Esophagus squamous epithelium (tissue), 5 donors: Measurements from ENCODE around the gene PLEKHM1. TPM values are rescaled to one million over a fixed set of nuclear protein-coding genes. Genes with fewer than 3 reads are reported as not detected.
"Not testable (repeated sequence)": the region's sequence is repeated elsewhere in the genome, so short reads cannot be mapped to it uniquely, and the experiment has no call there.

ENCODE experiments used
- DNase-seq: peaks from one replicate; lab custom pipeline; 2025; lab: John Stamatoyannopoulos, UW
- H3K27ac ChIP-seq, 4 donors: fragments of 200-600 bp; sonication (generic); one replicate each; pipeline ENCODE4 v1.5.1; 2016 to 2019; ENCODE audit warnings: mild to moderate bottlenecking in 1 of 4
- H3K27me3 ChIP-seq, 4 donors: fragments of 200-600 bp; sonication (generic); 1 replicate in 3 of 4; 2 replicates in 1 of 4; pipeline versions ENCODE4 v1.5.1 to v1.6.0; 2017 to 2021; ENCODE audit warnings: antibody characterized with exemption in 1 of 4
- H3K36me3 ChIP-seq, 3 donors: fragments of 200-600 bp; sonication (generic); one replicate each; pipeline ENCODE4 v1.5.1; 2016 to 2019
- H3K4me1 ChIP-seq, 3 donors: fragments of 200-600 bp; sonication (generic); one replicate each; pipeline ENCODE4 v1.5.1; 2017 to 2019
- H3K4me3 ChIP-seq, 4 donors: fragments of 200-600 bp; sonication (generic); 1 replicate in 3 of 4; 2 replicates in 1 of 4; pipeline ENCODE4 v1.5.1; 2016 to 2019; ENCODE audit warnings: mild to moderate bottlenecking in 2 of 4, moderate library complexity in 1 of 4
- H3K9me3 ChIP-seq, 3 donors: fragments of 200-600 bp; sonication (generic); one replicate each; pipeline ENCODE4 v1.5.1; 2016 to 2019
- POLR2A ChIP-seq, 4 donors: fragments of 450-650 bp; IDR thresholded peaks; one replicate each; pipeline ENCODE4 v1.6.1; 2017; ENCODE audit warnings: antibody characterized with exemption in 4 of 4, mild to moderate bottlenecking in 4 of 4, moderate library complexity in 3 of 4
- WGBS, 2 donors: methylation state at CpG; one replicate each; pipeline ENCODE4 v1.1.5; 2018; 5-methylcytosine and 5-hydroxymethylcytosine counted together
- intact Hi-C: fragments of 100-400 bp; cut with DNase I; formaldehyde crosslinking; loops from one replicate; pipeline ENCODE4 v1.15.0; 2022
- total RNA-seq, 4 donors: library from RNA; depleted of rRNA; stranded (reverse); fragments of >200 nt; gene quantifications; one replicate each; pipeline ENCODE4 v1.1.0, GENCODE V29; 2016
- donor health status: DM: yes; HTN: yes; CAD: no.

PLEKHM1 gene
- total RNA-seq, 4 donors from 2014 or later = 47.7 to 105 (median 81.1) TPM

- not testable (repeated sequence) for DNase-seq, H3K36me3 ChIP-seq
- 100% methylated on average over 1 to 2 of the region's 4 CpGs for WGBS, 2 donors
Measured at GRCh38 chr17:45492156-45492555, 1.6 kb upstream of the PLEKHM1 start.

DNA sequence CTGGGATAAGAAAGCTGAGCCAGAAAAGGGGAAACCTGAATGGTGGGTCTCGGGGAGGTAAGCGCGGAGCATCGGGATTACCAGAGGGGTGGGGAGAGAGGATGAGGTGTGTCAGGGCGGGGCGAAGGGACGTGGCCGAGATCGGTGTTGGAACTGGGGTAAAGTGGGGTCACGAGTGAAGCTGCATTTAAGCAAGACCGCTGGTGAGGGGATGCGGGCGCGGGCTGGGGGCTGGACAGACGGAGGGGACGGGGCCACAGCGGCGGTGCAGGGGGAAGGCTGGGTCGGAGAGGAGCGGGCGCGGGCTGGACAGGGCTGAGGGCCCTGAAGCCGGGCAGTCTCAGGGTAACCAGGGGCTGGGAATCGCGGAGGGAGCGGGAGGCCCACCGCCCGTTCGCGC is 323 bp downstream of the PLEKHM1 start:
- Histone ChIP-seq H3K4me1 (peaks cover 21 to 41% (median 23%) of the 10 kb centered on the region in 3 donors), H3K4me3 (peak overlapping the region; percentile 64 to 79 (median 73)), H3K27ac (peak overlapping the region; percentile 94 to 96 (median 95))
- 0 to 1% methylated on average over 14 to 22 of the region's 30 CpGs for WGBS, 2 donors
- H3K9me3 ChIP-seq, intact Hi-C loops, H3K27me3 ChIP-seq, DNase-seq, H3K36me3 ChIP-seq: not testable (repeated sequence)

More at GRCh38 chr17:45492156-45492555, 1.6 kb upstream of the PLEKHM1 start:
- H3K9me3 ChIP-seq, intact Hi-C loops, H3K27ac ChIP-seq, H3K4me3 ChIP-seq, H3K27me3 ChIP-seq: not testable (repeated sequence)
- H3K4me1 ChIP-seq = peaks cover 20 to 37% (median 22%) of the 10 kb centered on the region in 3 donors

DNA sequence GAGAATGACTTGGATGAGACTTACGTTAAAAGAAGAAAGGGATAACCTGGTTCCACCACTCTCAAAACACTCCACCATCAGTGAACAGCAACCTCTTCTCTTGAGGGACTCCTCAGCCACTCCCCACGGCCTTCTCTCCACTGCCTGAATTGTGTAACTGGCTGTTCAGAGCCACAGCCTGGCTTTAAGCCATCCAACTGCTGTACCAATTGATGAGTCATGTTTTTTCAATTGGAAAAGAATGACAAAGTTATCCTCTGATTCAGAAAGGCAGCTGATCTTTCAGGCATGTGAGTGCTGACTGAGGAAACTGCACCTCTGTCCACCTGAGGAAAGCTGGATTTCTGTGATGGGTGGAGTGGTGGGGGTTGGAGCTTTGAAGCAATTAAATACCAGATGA is 2.8 kb downstream of the PLEKHM1 start:
- H3K4me3 ChIP-seq, H3K27me3 ChIP-seq, H3K9me3 ChIP-seq, DNase-seq, H3K36me3 ChIP-seq, intact Hi-C loops: not testable (repeated sequence)
- Histone ChIP-seq H3K4me1 (peaks cover 25 to 60% (median 26%) of the 10 kb centered on the region in 3 donors), H3K27ac (peak overlapping the region; percentile 83 to 96 (median 94))
- WGBS, 2 donors = 0 to 15% methylated on average over 1 to 2 of the region's 2 CpGs
- peak in 2 of 4 donors; percentile 35 to 46 for TF ChIP-seq POLR2A (IDR thresholded peaks at IDR 0.05)

- H3K27me3 ChIP-seq, intact Hi-C loops, H3K4me3 ChIP-seq, H3K9me3 ChIP-seq, DNase-seq: not testable (repeated sequence)
- Histone ChIP-seq H3K4me1 (peaks cover 16 to 43% (median 16%) of the 10 kb centered on the region in 3 donors), H3K36me3 (peaks cover 0 to 25% (median 0%) of the 10 kb centered on the region in 3 donors), H3K27ac (peak overlapping the region; percentile 39 to 76 (median 66))
- 35 to 74% methylated on average over 3 to 4 of the region's 5 CpGs for WGBS, 2 donors
Measured at GRCh38 chr17:45483591-45484216, 6.8 kb downstream of the PLEKHM1 start.

DNA sequence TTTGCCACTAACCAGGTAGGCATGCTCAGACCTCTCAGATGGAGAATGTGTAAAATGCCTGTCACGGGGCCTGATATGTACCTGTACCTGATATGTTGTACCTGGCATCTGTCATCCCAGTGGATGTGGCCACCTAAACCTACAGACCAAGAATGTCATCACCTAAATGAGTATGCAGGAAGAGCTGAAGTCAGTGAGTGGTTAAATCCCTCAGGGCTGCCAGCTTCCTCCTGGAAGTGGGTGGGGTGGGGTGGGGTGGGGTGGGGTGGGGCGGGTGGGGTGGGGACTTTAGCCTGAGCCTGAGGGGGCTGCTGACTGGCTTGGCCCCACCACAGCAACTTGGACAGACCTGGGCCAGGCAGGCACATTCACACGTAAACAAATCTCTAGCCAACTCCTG is 7.3 kb downstream of the PLEKHM1 start:
- Histone ChIP-seq H3K27ac (peak overlapping the region; percentile 39 to 76 (median 66)), H3K4me1 (peaks cover 12 to 37% (median 14%) of the 10 kb centered on the region in 3 donors), H3K36me3 (peaks cover 0 to 29% (median 0%) of the 10 kb centered on the region in 3 donors)
- H3K4me3 ChIP-seq, DNase-seq, intact Hi-C loops, H3K9me3 ChIP-seq, H3K27me3 ChIP-seq: not testable (repeated sequence)
- 27 to 35% methylated on average over 1 to 2 of the region's 3 CpGs for WGBS, 2 donors

- WGBS, 2 donors = 76% methylated on average over 2 of the region's 4 CpGs; no CpG with 5 or more reads in 1 of the 2 donors
- DNase-seq, H3K9me3 ChIP-seq, H3K27me3 ChIP-seq, intact Hi-C loops, H3K4me3 ChIP-seq: not testable (repeated sequence)
- Histone ChIP-seq H3K36me3 (peaks cover 0 to 38% (median 6%) of the 10 kb centered on the region in 3 donors), H3K27ac (peak overlapping the region in 2 of 4 donors; percentile 75 to 76), H3K4me1 (peaks cover 5 to 29% (median 7%) of the 10 kb centered on the region in 3 donors)
Measured at GRCh38 chr17:45482317-45482716, 8.2 kb downstream of the PLEKHM1 start.

- peaks cover 0 to 81% (median 6%) of the 10 kb centered on the region in 3 donors for H3K36me3 ChIP-seq
- WGBS, 2 donors = 91 to 97% methylated on average over 5 of the region's 14 CpGs
- H3K4me3 ChIP-seq, DNase-seq, H3K27ac ChIP-seq, H3K27me3 ChIP-seq, H3K9me3 ChIP-seq, H3K4me1 ChIP-seq, intact Hi-C loops: not testable (repeated sequence)
Measured at GRCh38 chr17:45475436-45475835, 15.1 kb downstream of the PLEKHM1 start.

GRCh38 chr17:45472249-45472648 is 18.3 kb downstream of the PLEKHM1 start:
- H3K27ac ChIP-seq, intact Hi-C loops, H3K27me3 ChIP-seq, DNase-seq, H3K4me3 ChIP-seq, H3K9me3 ChIP-seq: not testable (repeated sequence)
- Histone ChIP-seq H3K4me1 (peaks cover 0 to 26% (median 3%) of the 10 kb centered on the region in 3 donors), H3K36me3 (peaks cover 0 to 82% (median 0%) of the 10 kb centered on the region in 3 donors)
- WGBS, 2 donors = 50 to 57% methylated on average over 1 of the region's 3 CpGs

GRCh38 chr17:45469204-45469563 is 21.3 kb downstream of the PLEKHM1 start:
- H3K27me3 ChIP-seq, H3K4me3 ChIP-seq, intact Hi-C loops, DNase-seq, H3K9me3 ChIP-seq: not testable (repeated sequence)
- Histone ChIP-seq H3K27ac (peak overlapping the region; percentile 57 to 77 (median 66)), H3K4me1 (peaks cover 0 to 26% (median 3%) of the 10 kb centered on the region in 3 donors), H3K36me3 (peaks cover 0 to 76% (median 0%) of the 10 kb centered on the region in 3 donors)
- WGBS, 2 donors = 20 to 44% methylated on average over 2 to 4 of the region's 4 CpGs

DNA sequence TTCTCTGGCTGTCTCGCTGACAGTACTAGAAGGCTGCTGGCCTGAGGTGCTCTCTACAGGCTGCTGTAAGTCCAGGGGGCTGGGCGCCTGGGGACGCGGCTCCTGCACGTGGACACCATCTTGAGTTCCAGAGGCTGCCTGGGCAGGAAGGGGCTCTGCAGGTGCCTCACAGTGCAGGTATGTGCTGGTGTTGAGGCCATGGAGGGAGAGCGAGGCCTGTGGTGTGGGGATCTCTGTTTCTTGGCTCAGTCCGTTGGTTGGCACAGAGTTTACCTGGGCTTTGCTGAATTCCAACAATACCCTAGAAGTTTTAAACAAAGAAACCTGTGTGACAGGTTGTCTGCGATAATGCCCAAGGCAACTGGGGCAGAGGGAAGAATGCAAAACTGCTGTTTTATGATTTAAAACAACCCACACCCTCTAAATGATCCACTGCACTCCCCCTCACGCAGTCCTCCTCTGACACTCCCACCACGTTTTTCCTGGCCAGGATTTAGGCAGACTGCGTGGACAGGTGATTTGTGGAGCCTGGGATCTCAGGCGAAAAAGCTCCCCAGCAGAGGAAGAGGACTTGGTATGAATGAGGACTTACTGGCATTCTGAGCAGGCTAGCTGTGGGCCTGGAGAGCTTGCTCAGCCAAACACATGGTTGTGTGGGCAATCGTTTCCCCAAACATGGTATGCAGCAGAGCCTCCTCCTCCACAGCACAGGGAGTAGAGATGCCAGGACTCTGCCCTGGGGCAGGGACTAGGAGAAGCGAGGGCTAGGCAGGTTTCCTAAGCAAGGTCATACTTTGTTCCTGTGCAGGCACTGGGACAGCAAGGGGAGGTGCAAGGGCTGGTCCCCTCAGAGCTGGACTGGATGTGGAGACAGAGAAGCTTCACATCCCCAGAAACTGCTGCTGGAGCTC is 22.0 kb downstream of the PLEKHM1 start:
- peak overlapping the region; percentile 57 to 77 (median 66) for H3K27ac ChIP-seq
- H3K4me3 ChIP-seq, DNase-seq, H3K27me3 ChIP-seq, intact Hi-C loops, H3K9me3 ChIP-seq: not testable (repeated sequence)
- WGBS, 2 donors = 36 to 87% methylated on average over 3 to 4 of the region's 14 CpGs
- H3K36me3 ChIP-seq = peaks cover 0 to 76% (median 0%) of the 10 kb centered on the region in 3 donors
- peaks cover 0 to 28% (median 3%) of the 10 kb centered on the region in 3 donors for H3K4me1 ChIP-seq

DNA sequence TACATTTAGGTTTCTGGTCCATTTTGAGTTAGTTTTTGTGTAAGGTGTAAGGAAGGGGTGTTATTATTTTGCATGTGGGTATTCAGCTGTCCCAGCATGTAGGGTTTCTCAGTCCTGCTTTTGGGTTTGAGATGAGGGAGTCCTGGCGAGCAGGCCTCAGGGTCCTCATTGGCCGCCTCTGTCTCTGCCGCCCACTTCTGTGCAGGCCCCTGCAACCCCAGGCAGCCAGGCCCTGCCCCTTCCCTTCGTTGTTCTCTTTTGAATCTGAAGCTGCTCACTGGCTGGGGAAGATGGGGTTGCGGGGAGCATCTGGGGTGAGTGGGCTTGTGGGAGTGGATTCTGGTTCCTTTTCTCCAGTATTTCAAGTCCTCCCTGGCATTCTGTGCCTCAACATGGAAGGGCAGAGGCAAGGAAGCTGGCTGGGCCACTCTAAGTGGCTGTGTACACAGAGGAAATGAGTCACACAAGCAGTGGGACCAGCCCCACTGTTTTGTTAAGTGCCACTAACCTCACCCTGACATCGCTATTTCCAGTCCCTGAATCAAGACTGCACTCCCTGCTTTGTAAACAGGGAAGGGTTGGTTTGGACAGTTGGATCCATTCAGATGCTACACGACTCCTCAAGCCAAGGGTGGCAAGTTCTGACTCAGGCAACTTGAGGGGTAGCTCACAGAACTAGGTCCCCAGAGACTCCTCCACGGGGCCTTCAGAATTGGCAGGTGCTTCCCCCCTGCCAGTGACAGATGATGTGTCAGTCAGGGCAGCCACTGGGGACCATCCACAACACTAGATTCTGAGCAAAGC is 28.8 kb downstream of the PLEKHM1 start:
- WGBS, 2 donors = no CpG with 5 or more reads among the region's 8 CpGs
- Histone ChIP-seq H3K27ac (peak overlapping the region; percentile 52 to 80 (median 74)), H3K4me1 (peaks cover 0 to 36% (median 6%) of the 10 kb centered on the region in 3 donors), H3K36me3 (peaks cover 0 to 62% (median 0%) of the 10 kb centered on the region in 3 donors)
- H3K4me3 ChIP-seq, intact Hi-C loops, H3K27me3 ChIP-seq, DNase-seq, H3K9me3 ChIP-seq: not testable (repeated sequence)
